Fibroblast of lung (primary cell): Measurements from ENCODE around the gene USP7.

ENCODE experiments used
- EZH2 ChIP-seq: IDR thresholded peaks from 2 replicates; pipeline ENCODE4 v1.5.1; 2012; ENCODE audit warnings: low read length, control low read depth, mild to moderate bottlenecking; ENCODE audit errors: missing control alignments
- TF ChIP-seq, protein P1 (sequence below), 2 donors: IDR thresholded peaks in 1 of 2; conservative IDR thresholded peaks in 1 of 2; 1 replicate in 1 of 2; 2 replicates in 1 of 2; pipeline ENCODE4 v1.5.1; 2011 to 2012; ENCODE audit warnings: low read length in 2 of 2, control low read depth in 1 of 2, inconsistent platforms in 1 of 2, low read depth in 1 of 2, mild to moderate bottlenecking in 1 of 2

DNA sequence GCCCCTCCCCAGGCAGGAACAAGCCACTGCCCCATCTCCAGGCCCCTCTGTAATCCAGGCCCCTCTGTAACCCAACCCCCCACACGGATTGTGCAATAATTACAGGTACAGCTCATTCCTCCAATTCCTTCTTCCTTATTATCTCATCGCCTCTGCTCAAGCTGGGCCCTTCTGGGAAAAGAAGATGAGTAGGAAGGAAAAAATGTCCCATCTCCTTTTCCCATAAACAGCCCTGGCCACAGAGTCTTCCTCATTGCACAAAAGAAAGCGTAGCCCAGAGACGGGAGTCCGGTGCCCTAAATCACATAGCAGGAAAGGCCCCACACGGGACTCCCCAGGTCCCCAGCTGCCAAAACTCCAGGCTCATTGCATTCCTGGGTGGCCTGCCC, 85.2 kb downstream of the USP7 start:
- TF ChIP-seq, protein P1, sequence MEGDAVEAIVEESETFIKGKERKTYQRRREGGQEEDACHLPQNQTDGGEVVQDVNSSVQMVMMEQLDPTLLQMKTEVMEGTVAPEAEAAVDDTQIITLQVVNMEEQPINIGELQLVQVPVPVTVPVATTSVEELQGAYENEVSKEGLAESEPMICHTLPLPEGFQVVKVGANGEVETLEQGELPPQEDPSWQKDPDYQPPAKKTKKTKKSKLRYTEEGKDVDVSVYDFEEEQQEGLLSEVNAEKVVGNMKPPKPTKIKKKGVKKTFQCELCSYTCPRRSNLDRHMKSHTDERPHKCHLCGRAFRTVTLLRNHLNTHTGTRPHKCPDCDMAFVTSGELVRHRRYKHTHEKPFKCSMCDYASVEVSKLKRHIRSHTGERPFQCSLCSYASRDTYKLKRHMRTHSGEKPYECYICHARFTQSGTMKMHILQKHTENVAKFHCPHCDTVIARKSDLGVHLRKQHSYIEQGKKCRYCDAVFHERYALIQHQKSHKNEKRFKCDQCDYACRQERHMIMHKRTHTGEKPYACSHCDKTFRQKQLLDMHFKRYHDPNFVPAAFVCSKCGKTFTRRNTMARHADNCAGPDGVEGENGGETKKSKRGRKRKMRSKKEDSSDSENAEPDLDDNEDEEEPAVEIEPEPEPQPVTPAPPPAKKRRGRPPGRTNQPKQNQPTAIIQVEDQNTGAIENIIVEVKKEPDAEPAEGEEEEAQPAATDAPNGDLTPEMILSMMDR (conservative IDR thresholded peaks at IDR 0.05 in 1 of 2, IDR thresholded peaks at IDR 0.05 in 1 of 2; ENCODE audit: low read depth in 1 of 2, low read length in 2 of 2), result no peak
- TF ChIP-seq EZH2, result no peak
